ENCODE measurements around the gene CTBP1. TPM values are rescaled to one million over a fixed set of nuclear protein-coding genes. Genes with fewer than 3 reads are reported as not detected.

The CTBP1 gene
- polyA plus RNA-seq, 1 donor (not counting 4 experiments of a cell fraction or from before 2014, with no cell fraction given) = 46.9 TPM

- FAIRE-seq = no peak
- peaks cover 5% of the 10 kb centered on the region for H3K9me1 ChIP-seq (ENCODE audit: control insufficient read depth, extremely low read depth, insufficient read depth, low read length)
- H4K20me1 ChIP-seq (ENCODE audit: control insufficient read depth, extremely low read depth, insufficient read depth, low read length) = peaks cover 6% of the 10 kb centered on the region
- no peaks in the 10 kb centered on the region for H3K9me3 ChIP-seq (ENCODE audit: control insufficient read depth, low read depth, low read length)
- no peaks in the 10 kb centered on the region for H3K27me3 ChIP-seq (ENCODE audit: control insufficient read depth, extremely low read depth, insufficient read depth, low read length)
- dilution Hi-C loops (cut with MboI; ENCODE audit: extremely low pct_ligation_motif_present, low sequenced_read_pairs) = no loop called here
- peaks cover 21 to 31% of the 10 kb centered on the region in 2 experiments for H3K36me3 ChIP-seq (ENCODE audit: control insufficient read depth in 2 of 2, extremely low read depth in 1 of 2, insufficient read depth in 2 of 2, low read length in 2 of 2)
- no peak overlapping the region for H2AFZ ChIP-seq (ENCODE audit: control insufficient read depth, low read length)
- H3K4me2 ChIP-seq (ENCODE audit: control insufficient read depth, extremely low read depth, insufficient read depth, low read depth, low read length) = no peak overlapping the region
- peaks cover 30% of the 10 kb centered on the region for H3K4me1 ChIP-seq (ENCODE audit: control insufficient read depth, extremely low read depth, insufficient read depth, low read length)
- TF ChIP-seq CTCF (optimal IDR thresholded peaks at IDR 0.05 in 1 of 3, IDR thresholded peaks at IDR 0.05 in 1 of 3, conservative IDR thresholded peaks at IDR 0.05 in 1 of 3; ENCODE audit: extremely low read depth in 1 of 3, insufficient read depth in 2 of 3, low read length in 3 of 3) (no peak), EZH2 (IDR thresholded peaks at IDR 0.05; ENCODE audit: low read length) (no peak)
- no peak overlapping the region for H3K4me3 ChIP-seq (ENCODE audit: control insufficient read depth in 2 of 3, extremely low read depth in 1 of 3, insufficient read depth in 2 of 3, low read depth in 1 of 3, low read length in 3 of 3)
- DNase-seq (ENCODE audit: low read depth, low spot score) = no peak
- peaks cover 3% of the 10 kb centered on the region for H3K79me2 ChIP-seq (ENCODE audit: control insufficient read depth, insufficient read depth, low read length)
- no peak overlapping the region for H3K27ac ChIP-seq (ENCODE audit: control insufficient read depth, insufficient read depth, low read length)
- no peak overlapping the region for H3K9ac ChIP-seq (ENCODE audit: control insufficient read depth, extremely low read depth, insufficient read depth, low read length)
These were observed 26.7 kb downstream of the CTBP1 start for GRCh38 chr4:1222036-1222789.

- Histone ChIP-seq H3K9ac (ENCODE audit: control insufficient read depth, extremely low read depth, insufficient read depth, low read length) (no peak overlapping the region), H3K9me3 (ENCODE audit: control insufficient read depth, low read depth, low read length) (no peaks in the 10 kb centered on the region), H3K36me3 (ENCODE audit: control insufficient read depth in 2 of 2, extremely low read depth in 1 of 2, insufficient read depth in 2 of 2, low read length in 2 of 2) (peaks cover 15 to 33% of the 10 kb centered on the region in 2 experiments), H3K9me1 (ENCODE audit: control insufficient read depth, extremely low read depth, insufficient read depth, low read length) (peaks cover 5% of the 10 kb centered on the region), H3K79me2 (ENCODE audit: control insufficient read depth, insufficient read depth, low read length) (peaks cover under 1% of the 10 kb centered on the region), H4K20me1 (ENCODE audit: control insufficient read depth, extremely low read depth, insufficient read depth, low read length) (peaks cover 3% of the 10 kb centered on the region), H3K4me2 (ENCODE audit: control insufficient read depth, extremely low read depth, insufficient read depth, low read depth, low read length) (no peak overlapping the region), H3K27ac (ENCODE audit: control insufficient read depth, insufficient read depth, low read length) (no peak overlapping the region), H3K4me3 (ENCODE audit: control insufficient read depth in 2 of 3, extremely low read depth in 1 of 3, insufficient read depth in 2 of 3, low read depth in 1 of 3, low read length in 3 of 3) (no peak overlapping the region), H3K4me1 (ENCODE audit: control insufficient read depth, extremely low read depth, insufficient read depth, low read length) (peaks cover 30% of the 10 kb centered on the region), H2AFZ (ENCODE audit: control insufficient read depth, low read length) (no peak overlapping the region), H3K27me3 (ENCODE audit: control insufficient read depth, extremely low read depth, insufficient read depth, low read length) (no peaks in the 10 kb centered on the region)
- FAIRE-seq = no peak
- DNase-seq (ENCODE audit: low read depth, low spot score) = no peak
- TF ChIP-seq EZH2 (IDR thresholded peaks at IDR 0.05; ENCODE audit: low read length) = no peak
- no peak for TF ChIP-seq CTCF (optimal IDR thresholded peaks at IDR 0.05 in 1 of 3, IDR thresholded peaks at IDR 0.05 in 1 of 3, conservative IDR thresholded peaks at IDR 0.05 in 1 of 3; ENCODE audit: extremely low read depth in 1 of 3, insufficient read depth in 2 of 3, low read length in 3 of 3)
- dilution Hi-C loops (cut with MboI; ENCODE audit: extremely low pct_ligation_motif_present, low sequenced_read_pairs) = no loop called here
These were observed 27.6 kb downstream of the CTBP1 start for GRCh38 chr4:1221155-1221870.

Measured in keratinocyte (primary cell).